B cell (primary cell): ENCODE measurements around the gene WDR82. TPM values are rescaled to one million over a fixed set of nuclear protein-coding genes. Genes with fewer than 3 reads are reported as not detected.

ENCODE experiments used
- ATAC-seq: fragments of 200-7000 bp; cut with Tn5 transposase; one replicate; pipeline ENCODE4 v1.10.0; 2021; ENCODE audit warnings: low read depth, mild to moderate bottlenecking, moderate number of reproducible peaks, moderate library complexity
- CTCF ChIA-PET: fragments of 350-600 bp; sonication (Branson Sonifier 250); formaldehyde crosslinking; loops from one replicate; lab custom pipeline; 2021; ENCODE audit warnings: antibody characterized with exemption, inconsistent platforms; lab: Charles Lee
- POLR2A ChIA-PET: fragments of 350-600 bp; sonication (Branson Sonifier 250); formaldehyde crosslinking; loops from one replicate; lab custom pipeline; 2021; ENCODE audit warnings: antibody characterized with exemption; lab: Charles Lee
- DNase-seq: peaks from one replicate; pipeline ENCODE4 v3.0.0; 2013
- H2AFZ ChIP-seq: 2 replicates; pipeline ENCODE4 v1.6.1; 2012; ENCODE audit warnings: mild to moderate bottlenecking, low read depth, low read length; ENCODE audit not compliant: insufficient read depth, poor library complexity, severe bottlenecking
- H3K27ac ChIP-seq, 2 donors: 1 replicate in 1 of 2; 2 replicates in 1 of 2; pipeline ENCODE4 v1.5.1; 2012 to 2013; ENCODE audit warnings: low read length in 2 of 2, mild to moderate bottlenecking in 2 of 2, moderate library complexity in 1 of 2
- H3K27me3 ChIP-seq, 4 experiments: fragments of 200-600 bp in 1 of 4; sonication (generic) in 1 of 4; replicated peaks in 1 of 4; 1 replicate in 2 of 4; 2 replicates in 2 of 4; pipeline versions ENCODE4 v1.6.1 to v1.7.0; 2013 to 2016; ENCODE audit warnings: low read length in 3 of 4, mild to moderate bottlenecking in 2 of 4, mixed read lengths in 1 of 4, moderate library complexity in 1 of 4; ENCODE audit not compliant: insufficient read depth in 4 of 4, control insufficient read depth in 3 of 4; ENCODE audit errors: control extremely low read depth in 1 of 4
- H3K36me3 ChIP-seq, 2 experiments: replicated peaks in 1 of 2; 1 replicate in 1 of 2; 2 replicates in 1 of 2; pipeline versions ENCODE4 v1.6.1 to v1.7.1; 2013; ENCODE audit warnings: low read length in 1 of 2; ENCODE audit not compliant: insufficient read depth in 2 of 2, control insufficient read depth in 1 of 2; ENCODE audit errors: control extremely low read depth in 1 of 2, extremely low read depth in 1 of 2
- H3K4me1 ChIP-seq, 2 donors: fragments of 200-600 bp in 1 of 2; sonication (generic) in 1 of 2; 1 replicate in 1 of 2; 2 replicates in 1 of 2; pipeline versions ENCODE4 v1.5.1 to v1.6.1; 2013 to 2017; ENCODE audit warnings: low read length in 2 of 2; ENCODE audit not compliant: control insufficient read depth in 2 of 2, insufficient read depth in 2 of 2
- H3K4me2 ChIP-seq: replicated peaks from 2 replicates; pipeline ENCODE3; 2012; ENCODE audit warnings: mild to moderate bottlenecking, low read depth, low read length; ENCODE audit not compliant: poor library complexity, severe bottlenecking
- H3K4me3 ChIP-seq, 5 experiments: fragments of 200-600 bp in 1 of 5; sonication (generic) in 1 of 5; 1 replicate in 3 of 5; 2 replicates in 2 of 5; pipeline versions ENCODE4 v1.5.1 to v1.7.0; 2011 to 2016; ENCODE audit warnings: low read length in 4 of 5, mild to moderate bottlenecking in 4 of 5, low read depth in 2 of 5, control low read depth in 1 of 5, moderate library complexity in 1 of 5; ENCODE audit not compliant: insufficient read depth in 1 of 5; ENCODE audit errors: control extremely low read depth in 1 of 5, extremely low read depth in 1 of 5
- H3K79me2 ChIP-seq: fragments of 200-600 bp; sonication (generic); one replicate; pipeline ENCODE4 v1.6.0; 2016; ENCODE audit warnings: low read length; ENCODE audit not compliant: control insufficient read depth, insufficient read depth
- H3K9ac ChIP-seq: fragments of 200-600 bp; sonication (generic); 2 replicates; pipeline ENCODE4 v1.6.1; 2017; ENCODE audit warnings: mild to moderate bottlenecking, low read length, moderate library complexity
- H3K9me3 ChIP-seq, 3 donors: one replicate each; pipeline versions ENCODE4 v1.6.1 to v1.7.1; 2013; ENCODE audit warnings: low read length in 2 of 3; ENCODE audit not compliant: control insufficient read depth in 2 of 3, insufficient read depth in 1 of 3; ENCODE audit errors: control extremely low read depth in 1 of 3
- H4K20me1 ChIP-seq: 2 replicates; pipeline ENCODE4 v1.6.0; 2012; ENCODE audit warnings: mild to moderate bottlenecking, low read length; ENCODE audit not compliant: insufficient read depth, control insufficient read depth, poor library complexity, severe bottlenecking
- H3K27ac Mint-ChIP-seq: one replicate; pipeline ENCODE4 v1.8.0; 2021; ENCODE audit warnings: mixed read lengths
- H3K27me3 Mint-ChIP-seq: one replicate; pipeline ENCODE4 v1.8.0; 2021; ENCODE audit warnings: mixed read lengths
- H3K4me1 Mint-ChIP-seq: one replicate; pipeline ENCODE4 v1.8.0; 2021; ENCODE audit warnings: mixed read lengths
- H3K4me3 Mint-ChIP-seq: one replicate; pipeline ENCODE4 v1.8.0; 2021; ENCODE audit warnings: mixed read lengths
- H3K9me3 Mint-ChIP-seq: one replicate; pipeline ENCODE4 v1.8.0; 2022; ENCODE audit warnings: mixed read lengths; ENCODE audit not compliant: insufficient read depth
- CTCF ChIP-seq: fragments of 200-600 bp; IDR thresholded peaks from one replicate; pipeline ENCODE4 v1.8.0; 2022; ENCODE audit warnings: antibody characterized with exemption, mild to moderate bottlenecking
- EZH2 ChIP-seq: IDR thresholded peaks from 2 replicates; pipeline ENCODE4 v1.6.1; 2012; ENCODE audit warnings: borderline replicate concordance, low read depth, mild to moderate bottlenecking, moderate library complexity, low read length; ENCODE audit not compliant: insufficient read depth, poor library complexity, severe bottlenecking
- WGBS: methylation state at CpG from one replicate; pipeline ENCODE4 v1.1.5; 2013; ENCODE audit warnings: missing lambda C conversion rate; ENCODE audit not compliant: insufficient coverage; 5-methylcytosine and 5-hydroxymethylcytosine counted together
- intact Hi-C: fragments of 100-400 bp; cut with micrococcal nuclease; formaldehyde crosslinking; loops from one replicate; pipeline ENCODE4 v1.10.0; 2022
- polyA plus RNA-seq: library from polyadenylated mRNA; depleted of rRNA; stranded (reverse); fragments of >200 nt; gene quantifications from 2 replicates; pipeline ENCODE4 v1.2.3, GENCODE V29; 2012
- total RNA-seq, 2 donors: library from RNA; stranded (reverse); fragments of 120-200 nt in 1 of 2; gene quantifications; 1 replicate in 1 of 2; 2 replicates in 1 of 2; pipeline versions ENCODE4 v1.2.3 to v1.2.4, GENCODE V29; 2013 to 2022

Gene WDR82
- total and polyA plus RNA-seq, 2 donors (not counting 1 experiment from before 2014, with no cell fraction given): 27.8 to 101 TPM

GRCh38 chr3:52327486-52328290 lies 49.2 kb upstream of the WDR82 start:
- no peaks in the 10 kb centered on the region for H3K9me3 Mint-ChIP-seq
- POLR2A ChIA-PET: interaction anchor here (0.6 kb wide), 1 partner anchor 89 kb away, joined by 4 read pairs; no protein-coding TSS in a partner anchor

More at GRCh38 chr3:52327486-52328290, 49.2 kb upstream of the WDR82 start:
- ATAC-seq (no peak), DNase-seq (no peak)
- no peak overlapping the region for H3K27ac Mint-ChIP-seq
- H4K20me1 ChIP-seq: no peaks in the 10 kb centered on the region
- H3K4me3 Mint-ChIP-seq: no peak overlapping the region
- peaks cover 1 to 11% of the 10 kb centered on the region in 2 experiments for H3K36me3 ChIP-seq
- H2AFZ ChIP-seq: no peak overlapping the region
- no peaks in the 10 kb centered on the region for H3K9me3 ChIP-seq
- no peak overlapping the region for H3K4me2 ChIP-seq
- CTCF ChIA-PET: interaction anchor here (1.5 to 4.4 kb wide), 4 partner anchors 11 to 97 kb away, joined by 3 to 30 read pairs (median 4); no protein-coding TSS in a partner anchor
- TF ChIP-seq EZH2 (no peak), CTCF (no peak)
- H3K27me3 ChIP-seq: no peaks in the 10 kb centered on the region
- no peak overlapping the region for H3K27ac ChIP-seq
- no peaks in the 10 kb centered on the region for H3K4me1 Mint-ChIP-seq
- no peaks in the 10 kb centered on the region for H3K27me3 Mint-ChIP-seq
- 94% methylated on average over 4 of the region's 5 CpGs for WGBS
- no peaks in the 10 kb centered on the region for H3K79me2 ChIP-seq
- no peak overlapping the region for H3K9ac ChIP-seq
- intact Hi-C loops: no loop called here
- no peak overlapping the region for H3K4me3 ChIP-seq
- H3K4me1 ChIP-seq: no peaks in the 10 kb centered on the region
